K562 (cell line): ENCODE data around the gene ULK2. TPM values are rescaled to one million over a fixed set of nuclear protein-coding genes. Genes with fewer than 3 reads are reported as not detected.

Source experiments
- ATAC-seq: fragments of 200-7000 bp; cut with Tn5 transposase; 3 replicates; pipeline ENCODE4 v1.9.1; 2020; ENCODE audit warnings: moderate library complexity
- BruUV-seq: library from RNA; stranded (reverse); fragments of 400-500 nt; replicated peaks from 2 replicates; lab custom pipeline; 2021; lab: Mats Ljungman, UMichigan
- CTCF ChIA-PET: fragments of 300-600 bp; formaldehyde crosslinking; extraction: SDS; loops from one replicate; lab custom pipeline; 2021; ENCODE audit warnings: low intra/inter-chr PET ratio; lab: Yijun Ruan, JAX
- POLR2A ChIA-PET: fragments of 300-600, 350-650 bp; sonication (Branson Sonifier 250); formaldehyde crosslinking; extraction: SDS; loops from one replicate; lab custom pipeline; 2021; ENCODE audit warnings: antibody characterized with exemption, inconsistent platforms; lab: Yijun Ruan, JAX
- DNase-seq, 4 experiments: peaks; one replicate each; pipeline versions ENCODE4 v3.0.0 to v3.0.0-alpha.2; 2011 to 2018; ENCODE audit warnings: low spot score in 3 of 4, mixed read lengths in 3 of 4; ENCODE audit errors: extremely low read depth in 1 of 4
- FAIRE-seq: peaks from 2 replicates; lab custom pipeline; 2011; peaks lifted over from hg19 to GRCh38; lab: Jason Lieb, UNC
- H2AFZ ChIP-seq: 2 replicates; pipeline ENCODE4 v1.6.0; 2011; ENCODE audit warnings: low read depth, low read length, control low read depth, inconsistent platforms
- H3K27ac ChIP-seq: fragments of 200-600 bp; 3 replicates; pipeline ENCODE4 v1.8.0; 2011; ENCODE audit warnings: low read depth, mild to moderate bottlenecking, control low read depth, inconsistent platforms, low read length, moderate library complexity, mixed read lengths; ENCODE audit errors: extremely low read depth
- H3K27me3 ChIP-seq, 2 experiments: fragments of 300-600 bp in 1 of 2; 2 replicates in 1 of 2; 3 replicates in 1 of 2; pipeline versions ENCODE4 v1.6.0 to v1.8.0; 2011; ENCODE audit warnings: inconsistent platforms in 2 of 2, low read length in 2 of 2, mild to moderate bottlenecking in 1 of 2, mixed read lengths in 1 of 2, moderate library complexity in 1 of 2; ENCODE audit not compliant: control insufficient read depth in 2 of 2, insufficient read depth in 2 of 2
- H3K36me3 ChIP-seq: fragments of 300-600 bp; 3 replicates; pipeline ENCODE4 v1.8.0; 2011; ENCODE audit warnings: mild to moderate bottlenecking, low read length, inconsistent platforms; ENCODE audit not compliant: control insufficient read depth, insufficient read depth
- H3K4me1 ChIP-seq, 2 experiments: fragments of 200-600 bp in 1 of 2; replicated peaks in 1 of 2; 2 replicates in 1 of 2; 3 replicates in 1 of 2; pipeline versions ENCODE4 v1.5.1 to v1.8.0; 2011; ENCODE audit warnings: inconsistent platforms in 2 of 2, low read length in 2 of 2, mild to moderate bottlenecking in 1 of 2, mixed read lengths in 1 of 2, moderate library complexity in 1 of 2; ENCODE audit not compliant: control insufficient read depth in 2 of 2, insufficient read depth in 2 of 2
- H3K4me2 ChIP-seq: 2 replicates; pipeline ENCODE4 v1.6.1; 2011; ENCODE audit warnings: low read length, control low read depth, inconsistent platforms, mixed read lengths; ENCODE audit not compliant: insufficient read depth
- H3K4me3 ChIP-seq: fragments of 200-600 bp; sonication (generic), shearing (Covaris generic); 2 replicates; pipeline ENCODE4 v1.5.1; 2016; ENCODE audit warnings: control low read depth, inconsistent platforms
- H3K79me2 ChIP-seq: fragments of 200-600 bp; 3 replicates; pipeline ENCODE4 v1.8.0; 2011; ENCODE audit warnings: low read length, inconsistent platforms; ENCODE audit not compliant: control insufficient read depth, insufficient read depth
- H3K9ac ChIP-seq, 2 experiments: 2 replicates each; pipeline versions ENCODE4 v1.6.0 to v1.6.1; 2011; ENCODE audit warnings: low read depth in 2 of 2, low read length in 2 of 2, control low read depth in 1 of 2, inconsistent platforms in 1 of 2, mild to moderate bottlenecking in 1 of 2, mixed read lengths in 1 of 2; ENCODE audit not compliant: insufficient read depth in 1 of 2
- H3K9me1 ChIP-seq: one replicate; pipeline ENCODE4 v1.6.0; 2011; ENCODE audit warnings: inconsistent platforms, mild to moderate bottlenecking, low read length, moderate library complexity; ENCODE audit not compliant: control insufficient read depth, insufficient read depth
- H3K9me3 ChIP-seq: replicated peaks from 2 replicates; pipeline ENCODE4 v1.5.1; 2011; ENCODE audit warnings: low read depth, low read length, inconsistent platforms; ENCODE audit not compliant: control insufficient read depth, insufficient read depth
- H4K20me1 ChIP-seq: replicated peaks from 2 replicates; pipeline ENCODE4 v1.6.1; 2011; ENCODE audit warnings: low read length, inconsistent platforms, mixed read lengths; ENCODE audit not compliant: control insufficient read depth, insufficient read depth
- MXI1 ChIP-seq: IDR thresholded peaks from 2 replicates; pipeline ENCODE4 v1.6.1; 2011; ENCODE audit warnings: low read depth, mild to moderate bottlenecking, improper control_type of control experiment, low read length
- SREBF1 ChIP-seq: fragments of 150-350 bp; IDR thresholded peaks from 2 replicates; pipeline ENCODE4 v1.6.1; 2014; ENCODE audit warnings: antibody characterized with exemption, low read depth, low read length, borderline replicate concordance
- ZNF232 ChIP-seq: sonication (generic); formaldehyde crosslinking; IDR thresholded peaks from 2 replicates; pipeline ENCODE4 v1.8.0; 2022; ENCODE audit warnings: mild to moderate bottlenecking, missing genetic modification reagents
- ZNF511 ChIP-seq: sonication (generic); formaldehyde crosslinking; IDR thresholded peaks from 2 replicates; pipeline ENCODE4 v1.8.0; 2022; ENCODE audit warnings: mild to moderate bottlenecking, missing genetic modification reagents
- WGBS: fragments of 100-300 bp; shearing (Covaris generic); methylation state at CpG from one replicate; pipeline ENCODE4 v1.1.6; 2016; ENCODE audit warnings: low coverage, mixed read lengths; ENCODE audit not compliant: insufficient coverage; ENCODE audit errors: missing lambda C conversion rate; 5-methylcytosine and 5-hydroxymethylcytosine counted together
- in situ Hi-C: fragments of 300-500 bp; cut with MboI; formaldehyde crosslinking; loops from 4 replicates; pipeline ENCODE4 v1.15.0; 2018; ENCODE audit warnings: inconsistent platforms, mixed read lengths
- intact Hi-C: fragments of 100-400 bp; cut with micrococcal nuclease; formaldehyde crosslinking; loops from 2 replicates; pipeline ENCODE4 v1.14.2; 2022
- polyA plus RNA-seq, 8 experiments: library from polyadenylated mRNA; depleted of rRNA in 4 of 8; stranded (reverse) in 5 of 8; unstranded in 3 of 8; fragments of >200 nt; fragmentation: Nextera tagmentation in 2 of 8; fragmentation: Illumina TruSeq in 1 of 8; extraction: Ambion mirVana in 2 of 8; extraction: Trizol in 1 of 8; gene quantifications; 2 replicates each; pipeline versions ENCODE4 v1.2.1 to v1.2.3, GENCODE V29; 2011 to 2014; ENCODE audit warnings: inconsistent platforms in 1 of 8, missing spikeins in 1 of 8
- total RNA-seq, 7 experiments: library from RNA; depleted of rRNA in 6 of 7; stranded (reverse); fragments of >200 nt in 6 of 7; fragmentation: Illumina TruSeq in 2 of 7; extraction: Trizol in 2 of 7; gene quantifications; 2 replicates each; pipeline versions ENCODE4 v1.2.1 to v1.2.3, GENCODE V29; 2011 to 2021; ENCODE audit warnings: low replicate concordance in 1 of 7
- TF ChIP-seq, protein P1 (sequence below): fragments of 450-650 bp; conservative IDR thresholded peaks from 2 replicates; pipeline ENCODE4 v1.6.1; 2016; ENCODE audit warnings: missing genetic modification characterization, low read depth, mild to moderate bottlenecking, control low read depth, missing compliant biosample characterization
- TF ChIP-seq, protein P2 (sequence below): sonication (generic); formaldehyde crosslinking; IDR thresholded peaks from 2 replicates; pipeline ENCODE4 v1.8.1; 2023; ENCODE audit warnings: mild to moderate bottlenecking, missing genetic modification reagents
- TF ChIP-seq, protein P3 (sequence below): IDR thresholded peaks from 3 replicates; pipeline ENCODE4 v1.6.1; 2011; ENCODE audit warnings: borderline replicate concordance, mild to moderate bottlenecking; ENCODE audit not compliant: insufficient read length, insufficient read depth

ULK2 gene
- total and polyA plus RNA-seq, 9 of the 15 experiments (the other 6 are each of a cell fraction or from before 2014, with no cell fraction given): 0.01 to 0.18 (median 0.07) TPM; not detected in 5

DNA sequence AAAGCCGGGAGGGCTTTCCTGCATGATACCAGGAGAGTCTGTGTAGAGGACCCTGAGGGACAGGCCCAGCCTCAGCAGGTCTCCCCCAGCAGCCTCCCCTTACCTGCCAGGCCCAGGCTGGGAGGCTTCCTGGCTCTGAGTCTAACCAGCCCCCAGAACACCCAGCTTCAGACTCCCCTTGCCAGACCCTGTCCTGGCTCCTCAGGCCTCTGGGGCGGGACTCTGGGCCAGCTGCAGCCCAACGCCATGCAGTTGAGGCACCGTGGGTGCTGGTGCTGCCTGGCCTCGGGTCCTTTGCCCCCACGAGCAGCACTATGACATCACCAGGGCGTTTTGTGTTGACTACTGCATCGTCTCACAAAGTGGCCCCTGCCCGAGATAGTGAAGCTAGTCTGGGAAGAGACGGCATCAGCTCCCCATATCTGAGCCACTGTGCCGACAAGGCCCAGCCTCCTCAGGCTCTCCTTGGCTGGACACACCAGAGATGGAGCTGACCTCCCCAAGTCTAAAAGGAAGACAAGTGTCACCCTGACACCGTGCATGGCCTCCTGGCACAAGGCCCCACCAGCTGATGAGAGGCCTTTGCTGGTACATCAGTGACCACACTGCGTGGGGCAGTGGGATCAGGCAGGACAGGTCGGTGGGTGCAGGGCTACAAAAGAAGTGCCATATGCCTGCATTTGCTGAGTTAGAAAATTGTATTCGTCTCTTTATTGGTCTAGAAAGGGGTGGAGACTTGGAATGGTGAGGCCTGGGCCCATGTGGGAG is 130.2 kb downstream of the ULK2 start (continued):
- TF ChIP-seq MXI1: no peak

- intact Hi-C loops (no loop called here), in situ Hi-C loops (no loop called here)
- CTCF ChIA-PET: no interaction called here
- Histone ChIP-seq H3K9me1 (no peaks in the 10 kb centered on the region), H2AFZ (no peak overlapping the region), H4K20me1 (no peaks in the 10 kb centered on the region), H3K27me3 (peaks cover 3 to 17% of the 10 kb centered on the region in 2 experiments; a peak in 3 of 5 replicates), H3K36me3 (no peaks in the 10 kb centered on the region), H3K9ac (no peak overlapping the region; a peak in 1 of 4 replicates), H3K4me2 (no peak overlapping the region), H3K9me3 (no peaks in the 10 kb centered on the region), H3K27ac (no peak overlapping the region), H3K4me1 (no peaks in the 10 kb centered on the region), H3K79me2 (no peaks in the 10 kb centered on the region), H3K4me3 (no peak overlapping the region)
- POLR2A ChIA-PET: no interaction called here
- TF ChIP-seq, protein P1, sequence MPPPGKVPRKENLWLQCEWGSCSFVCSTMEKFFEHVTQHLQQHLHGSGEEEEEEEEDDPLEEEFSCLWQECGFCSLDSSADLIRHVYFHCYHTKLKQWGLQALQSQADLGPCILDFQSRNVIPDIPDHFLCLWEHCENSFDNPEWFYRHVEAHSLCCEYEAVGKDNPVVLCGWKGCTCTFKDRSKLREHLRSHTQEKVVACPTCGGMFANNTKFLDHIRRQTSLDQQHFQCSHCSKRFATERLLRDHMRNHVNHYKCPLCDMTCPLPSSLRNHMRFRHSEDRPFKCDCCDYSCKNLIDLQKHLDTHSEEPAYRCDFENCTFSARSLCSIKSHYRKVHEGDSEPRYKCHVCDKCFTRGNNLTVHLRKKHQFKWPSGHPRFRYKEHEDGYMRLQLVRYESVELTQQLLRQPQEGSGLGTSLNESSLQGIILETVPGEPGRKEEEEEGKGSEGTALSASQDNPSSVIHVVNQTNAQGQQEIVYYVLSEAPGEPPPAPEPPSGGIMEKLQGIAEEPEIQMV (tag): no peak
- TF ChIP-seq, protein P2, sequence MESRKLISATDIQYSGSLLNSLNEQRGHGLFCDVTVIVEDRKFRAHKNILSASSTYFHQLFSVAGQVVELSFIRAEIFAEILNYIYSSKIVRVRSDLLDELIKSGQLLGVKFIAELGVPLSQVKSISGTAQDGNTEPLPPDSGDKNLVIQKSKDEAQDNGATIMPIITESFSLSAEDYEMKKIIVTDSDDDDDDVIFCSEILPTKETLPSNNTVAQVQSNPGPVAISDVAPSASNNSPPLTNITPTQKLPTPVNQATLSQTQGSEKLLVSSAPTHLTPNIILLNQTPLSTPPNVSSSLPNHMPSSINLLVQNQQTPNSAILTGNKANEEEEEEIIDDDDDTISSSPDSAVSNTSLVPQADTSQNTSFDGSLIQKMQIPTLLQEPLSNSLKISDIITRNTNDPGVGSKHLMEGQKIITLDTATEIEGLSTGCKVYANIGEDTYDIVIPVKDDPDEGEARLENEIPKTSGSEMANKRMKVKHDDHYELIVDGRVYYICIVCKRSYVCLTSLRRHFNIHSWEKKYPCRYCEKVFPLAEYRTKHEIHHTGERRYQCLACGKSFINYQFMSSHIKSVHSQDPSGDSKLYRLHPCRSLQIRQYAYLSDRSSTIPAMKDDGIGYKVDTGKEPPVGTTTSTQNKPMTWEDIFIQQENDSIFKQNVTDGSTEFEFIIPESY: no peak
- TF ChIP-seq, protein P3, sequence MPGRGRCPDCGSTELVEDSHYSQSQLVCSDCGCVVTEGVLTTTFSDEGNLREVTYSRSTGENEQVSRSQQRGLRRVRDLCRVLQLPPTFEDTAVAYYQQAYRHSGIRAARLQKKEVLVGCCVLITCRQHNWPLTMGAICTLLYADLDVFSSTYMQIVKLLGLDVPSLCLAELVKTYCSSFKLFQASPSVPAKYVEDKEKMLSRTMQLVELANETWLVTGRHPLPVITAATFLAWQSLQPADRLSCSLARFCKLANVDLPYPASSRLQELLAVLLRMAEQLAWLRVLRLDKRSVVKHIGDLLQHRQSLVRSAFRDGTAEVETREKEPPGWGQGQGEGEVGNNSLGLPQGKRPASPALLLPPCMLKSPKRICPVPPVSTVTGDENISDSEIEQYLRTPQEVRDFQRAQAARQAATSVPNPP: no peak
- TF ChIP-seq SREBF1 (no peak), ZNF232 (CRISPR knock-in tag) (no peak), ZNF511 (CRISPR knock-in tag) (no peak)
- BruUV-seq: no TSS peak
- DNase-seq: no peak
- WGBS: 0% methylated on average over 7 of the region's 11 CpGs
- FAIRE-seq: no peak
- ATAC-seq: no peak
Measured at GRCh38 chr17:19736071-19736470, 131.7 kb downstream of the ULK2 start.
